Kidney (tissue), 14 donors: ENCODE measurements around the gene CAPZB. TPM values are rescaled to one million over a fixed set of nuclear protein-coding genes. Genes with fewer than 3 reads are reported as not detected.

Experiments used
- DNase-seq, 5 donors: peaks; one replicate each; pipeline ENCODE4 v3.0.0-alpha.2; 2013 to 2020
- FAIRE-seq: peaks from 2 replicates; lab custom pipeline; 2012; peaks lifted over from hg19 to GRCh38; lab: Jason Lieb, UNC
- H3K27ac ChIP-seq, 2 donors: one replicate each; pipeline ENCODE4 v1.7.0; 2013; ENCODE audit warnings: low read depth in 2 of 2, low read length in 2 of 2, inconsistent platforms in 1 of 2
- H3K27me3 ChIP-seq: one replicate; pipeline ENCODE4 v1.7.1; 2013; ENCODE audit warnings: low read length, inconsistent platforms; ENCODE audit not compliant: control insufficient read depth, insufficient read depth
- H3K36me3 ChIP-seq, 3 donors: one replicate each; pipeline versions ENCODE4 v1.7.0 to v1.7.1; 2013; ENCODE audit warnings: low read length in 3 of 3, control low read depth in 1 of 3, inconsistent platforms in 1 of 3; ENCODE audit not compliant: insufficient read depth in 3 of 3, control insufficient read depth in 2 of 3
- H3K4me1 ChIP-seq, 3 donors: one replicate each; pipeline versions ENCODE4 v1.7.0 to v1.7.1; 2013; ENCODE audit warnings: low read length in 3 of 3, inconsistent platforms in 1 of 3, low read depth in 1 of 3; ENCODE audit not compliant: control insufficient read depth in 2 of 3, insufficient read depth in 2 of 3
- H3K4me3 ChIP-seq, 3 donors: one replicate each; pipeline versions ENCODE4 v1.7.0 to v1.8.1; 2013; ENCODE audit warnings: low read length in 3 of 3, control low read depth in 1 of 3, inconsistent platforms in 1 of 3
- H3K9ac ChIP-seq, 3 donors: one replicate each; pipeline versions ENCODE4 v1.7.0 to v1.7.1; 2013; ENCODE audit warnings: low read length in 3 of 3, control low read depth in 1 of 3, inconsistent platforms in 1 of 3
- H3K9me3 ChIP-seq, 3 donors: one replicate each; pipeline versions ENCODE4 v1.7.0 to v1.7.1; 2013; ENCODE audit warnings: low read length in 3 of 3, control low read depth in 1 of 3, inconsistent platforms in 1 of 3; ENCODE audit not compliant: control insufficient read depth in 2 of 3, insufficient read depth in 1 of 3
- CTCF ChIP-seq: IDR thresholded peaks from 3 replicates; pipeline ENCODE4 v1.5.1; 2012; ENCODE audit warnings: mild to moderate bottlenecking, moderate library complexity, borderline replicate concordance; ENCODE audit not compliant: insufficient read depth; ENCODE audit errors: extremely low read depth
- intact Hi-C: fragments of 100-400 bp; cut with DNase I; formaldehyde crosslinking; loops from one replicate; pipeline ENCODE4 v1.11.1; 2022
- polyA plus RNA-seq: library from polyadenylated mRNA; stranded (reverse); fragments of 350-450 nt; fragmentation: Illumina TruSeq; extraction: RNeasy Lipid Tissue Mini Kit (QIAGEN cat#74804); gene quantifications from one replicate; pipeline ENCODE4 v1.2.3, GENCODE V29; 2014; ENCODE audit warnings: low read depth, low replicate concordance; ENCODE audit not compliant: insufficient read depth
- total RNA-seq: library from RNA; stranded (reverse); fragmentation: NEBNext Ultra II Directional; extraction: Animal tissue kit (Norgen Biotek cat#: 25700); gene quantifications from one replicate; pipeline ENCODE4 v1.2.1, GENCODE V29; 2021
- donor health status: control.
- donor health status: control.
- donor health status: control.
- donor health status: control.
- donor health status: control.
- donor health status: DM: yes; HTN: yes; CAD: no.
- donor health status: Normal renal cell carcinoma (clear cell type).

Gene CAPZB
- total and polyA plus RNA-seq, 2 donors from 2014 or later = 253 to 265 TPM

GRCh38 chr1:19411612-19412011, 73.7 kb downstream of the CAPZB start:
- TF ChIP-seq CTCF = no peak
- Histone ChIP-seq H3K9ac (no peak overlapping the region), H3K27ac (no peak overlapping the region), H3K9me3 (no peaks in the 10 kb centered on the region), H3K4me3 (no peak overlapping the region), H3K4me1 (peaks cover 0 to 17% (median 2%) of the 10 kb centered on the region in 3 donors), H3K36me3 (no peaks in the 10 kb centered on the region), H3K27me3 (no peaks in the 10 kb centered on the region)
- peak in 1 of 5 donors; percentile 61 for DNase-seq
- no peak for FAIRE-seq
- intact Hi-C loops = no loop called here

- FAIRE-seq = no peak
These were observed 74.9 kb downstream of the CAPZB start for GRCh38 chr1:19410393-19410792.

GRCh38 chr1:19409477-19410341, 75.6 kb downstream of the CAPZB start:
- no peaks in the 10 kb centered on the region for H3K27me3 ChIP-seq
- no peaks in the 10 kb centered on the region for H3K9me3 ChIP-seq
- DNase-seq (no peak), FAIRE-seq (no peak)
- no peak overlapping the region for H3K27ac ChIP-seq
- no peak overlapping the region for H3K4me3 ChIP-seq
- no peaks in the 10 kb centered on the region for H3K36me3 ChIP-seq
- H3K4me1 ChIP-seq = peaks cover 0 to 16% (median 2%) of the 10 kb centered on the region in 3 donors
- no peak for TF ChIP-seq CTCF
- H3K9ac ChIP-seq = no peak overlapping the region
- intact Hi-C loops = no loop called here

More at GRCh38 chr1:19410393-19410792, 74.9 kb downstream of the CAPZB start:
- TF ChIP-seq CTCF = no peak
- no peak overlapping the region for H3K27ac ChIP-seq
- no peaks in the 10 kb centered on the region for H3K36me3 ChIP-seq
- H3K4me3 ChIP-seq = no peak overlapping the region
- peak in 1 of 5 donors; percentile 39 for DNase-seq
- intact Hi-C loops = no loop called here
- H3K27me3 ChIP-seq = no peaks in the 10 kb centered on the region
- no peak overlapping the region for H3K9ac ChIP-seq
- no peaks in the 10 kb centered on the region for H3K9me3 ChIP-seq
- peaks cover 0 to 17% (median 2%) of the 10 kb centered on the region in 3 donors for H3K4me1 ChIP-seq
